DOHH2 (cell line): ENCODE data around the gene RIPOR3.
"Not testable (repeated sequence)": the region's sequence is repeated elsewhere in the genome, so short reads cannot be mapped to it uniquely, and the experiment has no call there.

Source experiments
- H3F3A ChIP-seq: fragments of 200-600 bp; sonication (generic), shearing (Covaris generic); 2 replicates; pipeline ENCODE4 v1.6.0; 2016; ENCODE audit warnings: antibody characterized with exemption, mild to moderate bottlenecking; ENCODE audit not compliant: control insufficient read depth, insufficient read depth
- H3K27ac ChIP-seq: fragments of 200-600 bp; sonication (generic); 2 replicates; pipeline ENCODE4 v1.5.1; 2014; ENCODE audit warnings: low read depth, mild to moderate bottlenecking, low read length, moderate library complexity
- H3K27me3 ChIP-seq: fragments of 200-600 bp; sonication (generic); 2 replicates; pipeline ENCODE4 v1.6.1; 2014; ENCODE audit warnings: mild to moderate bottlenecking, low read length, mixed read lengths; ENCODE audit not compliant: control insufficient read depth
- H3K36me3 ChIP-seq: fragments of 200-600 bp; sonication (generic); 2 replicates; pipeline ENCODE4 v1.6.1; 2014; ENCODE audit warnings: mild to moderate bottlenecking, low read length, moderate library complexity, mixed read lengths; ENCODE audit not compliant: control insufficient read depth
- H3K4me1 ChIP-seq: fragments of 200-600 bp; sonication (generic); 2 replicates; pipeline ENCODE4 v1.6.1; 2014; ENCODE audit warnings: mild to moderate bottlenecking, low read length, mixed read lengths; ENCODE audit not compliant: control insufficient read depth
- H3K4me2 ChIP-seq: fragments of 200-600 bp; sonication (generic); 2 replicates; pipeline ENCODE4 v1.6.0; 2014; ENCODE audit warnings: mild to moderate bottlenecking, low read length, moderate library complexity
- H3K4me3 ChIP-seq: fragments of 200-600 bp; sonication (generic); 2 replicates; pipeline ENCODE4 v1.5.1; 2014; ENCODE audit warnings: mild to moderate bottlenecking, low read length, mixed read lengths
- H3K79me2 ChIP-seq: fragments of 200-600 bp; sonication (generic); 2 replicates; pipeline ENCODE4 v1.6.1; 2014; ENCODE audit warnings: mild to moderate bottlenecking, low read length, mixed read lengths; ENCODE audit not compliant: control insufficient read depth
- H3K9me2 ChIP-seq: fragments of 200-600 bp; sonication (generic); replicated peaks from 2 replicates; pipeline ENCODE4 v1.6.1; 2014; ENCODE audit warnings: mild to moderate bottlenecking, low read length, mixed read lengths; ENCODE audit not compliant: control insufficient read depth
- H3K9me3 ChIP-seq: fragments of 200-600 bp; sonication (generic); 2 replicates; pipeline ENCODE4 v1.6.1; 2014; ENCODE audit warnings: antibody characterized with exemption, low read length, mixed read lengths; ENCODE audit not compliant: control insufficient read depth, insufficient read depth
- H4K20me1 ChIP-seq: fragments of 200-600 bp; sonication (generic); 2 replicates; pipeline ENCODE4 v1.6.0; 2014; ENCODE audit warnings: low read depth, mild to moderate bottlenecking, antibody characterized with exemption, low read length, moderate library complexity; ENCODE audit not compliant: control insufficient read depth, insufficient read depth
- CTCF ChIP-seq: fragments of 200-600 bp; sonication (generic); IDR thresholded peaks from one replicate; pipeline ENCODE4 v1.5.1; 2014; ENCODE audit warnings: antibody characterized with exemption, mild to moderate bottlenecking, low read depth, low read length; ENCODE audit not compliant: poor library complexity, severe bottlenecking
- EZH2phosphoT487 ChIP-seq: fragments of 200-600 bp; sonication (generic); IDR thresholded peaks from 2 replicates; pipeline ENCODE4 v1.6.1; 2017; ENCODE audit warnings: borderline replicate concordance, mild to moderate bottlenecking, antibody characterized with exemption, low read length, moderate library complexity, mixed read lengths

RIPOR3 gene

DNA sequence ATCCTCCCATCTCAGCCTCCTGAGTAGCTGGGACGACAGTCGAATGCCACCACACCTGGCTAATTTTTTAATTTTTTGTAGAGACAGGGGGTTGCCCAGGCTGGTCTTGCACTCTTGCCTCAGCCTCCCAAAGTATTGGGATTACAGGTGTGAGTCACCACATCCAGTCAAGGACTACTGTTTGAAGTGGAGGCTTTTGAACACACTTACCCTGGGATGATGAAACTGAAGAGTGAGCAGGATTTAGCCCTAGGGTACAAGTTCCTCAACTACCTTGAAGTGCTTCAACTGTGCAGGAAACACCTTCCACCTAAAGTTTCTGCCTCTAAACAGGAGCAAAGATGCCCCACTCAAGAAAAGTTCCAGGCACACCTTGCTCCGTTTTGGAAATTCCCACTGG is 24.4 kb upstream of the RIPOR3 start:
- Histone ChIP-seq H3K9me2 (no peaks in the 10 kb centered on the region), H3K79me2 (no peaks in the 10 kb centered on the region), H3K27ac (no peak overlapping the region), H3K4me3 (no peak overlapping the region), H3K4me2 (no peak overlapping the region), H3K27me3 (peaks cover 19% of the 10 kb centered on the region; the same call in 1 of the 2 replicates), H4K20me1 (no peaks in the 10 kb centered on the region), H3F3A (no peaks in the 10 kb centered on the region), H3K9me3 (no peaks in the 10 kb centered on the region), H3K36me3 (no peaks in the 10 kb centered on the region), H3K4me1 (no peaks in the 10 kb centered on the region)
- TF ChIP-seq EZH2phosphoT487 = no peak
- no peak for TF ChIP-seq CTCF

DNA sequence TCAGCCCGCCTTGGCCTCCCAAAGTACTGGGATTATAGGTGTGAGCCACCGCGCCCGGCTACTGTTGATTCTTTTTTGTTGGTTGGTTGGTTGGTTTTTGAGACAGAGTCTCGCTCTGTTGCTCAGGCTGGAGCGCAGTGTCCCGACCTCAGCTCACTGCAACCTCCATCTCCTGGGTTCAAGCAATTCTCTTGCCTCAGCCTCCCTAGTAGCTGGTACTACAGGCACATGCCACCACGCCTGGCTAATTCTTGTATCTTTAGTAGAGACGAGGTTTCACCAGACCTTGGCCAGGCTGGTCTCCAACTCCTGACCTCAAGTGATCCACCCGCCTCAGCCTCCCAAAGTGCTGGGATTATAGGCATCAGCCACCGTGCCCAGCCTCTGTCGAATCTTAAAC is 23.1 kb upstream of the RIPOR3 start:
- not testable (repeated sequence) for H4K20me1 ChIP-seq, H3F3A ChIP-seq, H3K9me3 ChIP-seq, H3K79me2 ChIP-seq, H3K36me3 ChIP-seq, H3K4me1 ChIP-seq, H3K9me2 ChIP-seq, H3K27ac ChIP-seq, H3K4me3 ChIP-seq, H3K4me2 ChIP-seq
- H3K27me3 ChIP-seq = peaks cover 19% of the 10 kb centered on the region; the same call in 1 of the 2 replicates

DNA sequence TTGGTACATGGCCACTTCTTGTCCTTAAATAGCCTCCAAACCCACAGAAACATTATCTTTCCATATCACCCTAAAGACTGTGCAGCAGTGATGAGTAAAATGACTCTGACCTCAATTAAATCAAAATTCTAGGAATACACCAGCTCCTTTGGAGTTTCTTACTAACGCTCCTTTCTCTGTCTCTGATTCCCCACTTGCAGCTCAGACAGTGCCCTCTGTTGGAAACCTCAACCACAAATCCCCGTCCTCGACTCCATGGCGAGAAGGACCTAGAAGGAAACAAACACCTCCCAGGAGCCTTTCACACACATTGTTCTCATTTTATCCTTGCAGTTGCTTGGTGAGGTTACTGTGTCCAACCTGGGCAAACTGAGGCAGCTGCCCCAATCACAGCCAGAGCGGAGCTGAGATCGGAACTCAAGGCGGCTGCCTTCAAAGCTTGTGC is 22.3 kb upstream of the RIPOR3 start:
- Histone ChIP-seq H3K36me3 (no peaks in the 10 kb centered on the region), H3K4me1 (no peaks in the 10 kb centered on the region), H3F3A (no peaks in the 10 kb centered on the region), H3K9me2 (no peaks in the 10 kb centered on the region), H4K20me1 (no peaks in the 10 kb centered on the region), H3K9me3 (no peaks in the 10 kb centered on the region), H3K79me2 (no peaks in the 10 kb centered on the region), H3K27ac (no peak overlapping the region), H3K4me3 (no peak overlapping the region), H3K4me2 (no peak overlapping the region), H3K27me3 (peaks cover 19% of the 10 kb centered on the region; the same call in 1 of the 2 replicates)
- TF ChIP-seq EZH2phosphoT487 (no peak), CTCF (no peak)

- no peaks in the 10 kb centered on the region for H3F3A ChIP-seq
- no peak overlapping the region for H3K4me3 ChIP-seq
- no peak overlapping the region for H3K4me2 ChIP-seq
- H4K20me1 ChIP-seq = no peaks in the 10 kb centered on the region
- no peaks in the 10 kb centered on the region for H3K79me2 ChIP-seq
- no peaks in the 10 kb centered on the region for H3K9me3 ChIP-seq
- H3K27me3 ChIP-seq = peaks cover 19% of the 10 kb centered on the region; the same call in 1 of the 2 replicates
- H3K9me2 ChIP-seq = no peaks in the 10 kb centered on the region
- H3K27ac ChIP-seq = no peak overlapping the region
- no peaks in the 10 kb centered on the region for H3K4me1 ChIP-seq
- H3K36me3 ChIP-seq = no peaks in the 10 kb centered on the region
- TF ChIP-seq CTCF (no peak), EZH2phosphoT487 (no peak)
Observed at GRCh38 chr20:50712771-50713656, 21.7 kb upstream of the RIPOR3 start.
